NK-92 treated with Interleukin-12 subunit alpha and Interleukin-12 subunit beta, amount 100 ng/mL, for 24 hours (cell line): ENCODE results near the gene CD300LD.
"Not testable (repeated sequence)": the region's sequence is repeated elsewhere in the genome, so short reads cannot be mapped to it uniquely, and the experiment has no call there.

Experiments used
- DNase-seq: peaks from one replicate; lab custom pipeline; 2025; lab: John Stamatoyannopoulos, UW

Gene CD300LD

DNA sequence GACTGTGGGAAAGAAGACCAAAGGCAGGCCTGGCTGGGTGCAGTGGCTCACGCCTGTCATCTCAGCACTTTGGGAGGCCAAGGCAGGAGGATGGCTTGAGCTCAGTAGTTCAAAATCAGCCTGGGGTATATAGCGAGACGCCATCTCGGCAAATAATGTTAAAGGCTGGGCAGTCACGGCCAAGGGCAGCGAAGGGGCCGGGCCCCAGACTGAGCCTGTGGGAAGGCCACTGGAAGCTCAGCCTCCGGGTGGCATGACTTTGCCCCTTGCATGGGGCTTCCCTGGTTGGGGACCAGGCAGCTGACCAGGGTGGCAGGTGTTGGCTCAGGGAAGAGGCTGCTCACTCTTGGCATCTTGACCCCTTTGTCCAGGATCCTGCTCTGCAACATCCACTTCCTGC lies 14.0 kb upstream of the CD300LD start:
- no peak for DNase-seq

DNA sequence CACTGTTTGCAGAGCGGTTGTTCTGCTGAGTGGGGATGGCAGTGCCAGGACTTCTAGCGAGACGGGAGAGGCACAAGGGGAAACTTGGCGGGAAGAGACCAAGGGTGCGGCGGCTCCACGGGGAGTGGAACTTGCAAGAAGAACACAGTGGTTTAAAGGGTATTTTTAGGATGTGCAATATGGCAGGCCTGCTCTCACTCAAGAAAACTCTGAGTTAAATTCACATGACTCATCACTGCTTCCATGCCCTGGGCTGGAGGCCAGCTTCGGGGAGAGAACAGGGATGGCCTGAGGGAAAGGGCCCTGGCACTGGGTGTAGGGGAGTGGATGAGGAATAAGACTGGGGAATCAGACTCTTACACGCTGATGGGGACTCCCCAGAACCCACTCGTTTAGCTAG lies 13.3 kb upstream of the CD300LD start:
- no peak for DNase-seq

DNA sequence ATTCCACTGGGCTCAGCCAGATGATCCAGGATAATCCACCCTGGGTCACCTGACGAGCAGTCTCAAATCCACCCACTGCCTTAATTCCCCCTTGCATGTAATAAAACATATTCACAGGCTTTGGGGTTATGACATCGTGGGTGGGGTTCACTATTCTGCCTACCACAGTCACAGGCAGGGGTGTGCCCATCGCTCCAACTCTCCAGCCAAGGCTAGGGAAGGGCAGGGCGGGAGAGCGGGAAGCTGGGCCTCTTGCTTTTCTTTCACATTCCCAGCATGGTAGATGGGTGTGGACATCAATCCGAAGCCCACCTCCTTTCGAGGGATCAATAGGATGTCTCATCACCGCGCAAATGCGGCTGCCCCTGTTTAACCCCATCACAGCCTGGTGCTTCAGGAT lies 12.7 kb upstream of the CD300LD start:
- no peak for DNase-seq

DNA sequence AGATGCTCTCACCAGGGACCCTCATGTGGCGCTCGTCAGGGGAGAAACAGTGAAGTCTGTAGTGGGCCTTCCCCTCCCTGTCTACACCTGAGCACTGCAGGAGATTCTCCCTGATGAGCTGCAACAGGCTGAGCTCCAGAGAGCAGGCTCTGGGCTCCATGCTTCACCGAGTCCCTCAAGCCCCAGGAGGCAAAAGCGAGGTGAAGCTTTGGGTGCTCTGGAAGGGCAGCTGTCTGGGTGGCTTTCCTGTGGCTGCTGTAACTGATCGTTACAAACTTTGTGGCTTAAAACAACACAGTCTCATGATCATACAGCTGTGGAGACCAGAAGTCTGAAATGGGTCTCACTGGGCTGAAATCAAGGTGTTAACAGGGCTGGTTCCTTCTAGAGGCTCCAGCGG lies 12.1 kb upstream of the CD300LD start:
- no peak for DNase-seq

DNA sequence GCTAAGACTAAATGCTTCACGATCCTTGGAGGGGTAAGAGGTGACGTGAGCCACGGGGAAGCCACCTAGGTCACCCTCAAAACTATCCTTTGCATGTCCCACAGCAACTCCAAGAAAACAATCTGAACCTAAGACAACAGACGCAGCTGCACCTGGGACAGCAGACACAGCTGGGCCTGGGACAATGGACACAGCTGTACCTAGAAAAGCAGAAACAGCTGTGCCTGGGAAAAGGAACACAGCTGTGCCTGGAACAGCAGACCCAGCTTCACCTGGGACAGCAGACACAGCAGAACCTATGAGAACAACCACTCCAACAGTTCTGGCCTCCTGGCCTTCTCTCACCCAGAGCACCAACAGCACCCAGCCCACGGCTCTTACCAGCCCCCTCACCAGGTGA lies 11.7 kb upstream of the CD300LD start:
- no peak for DNase-seq

DNA sequence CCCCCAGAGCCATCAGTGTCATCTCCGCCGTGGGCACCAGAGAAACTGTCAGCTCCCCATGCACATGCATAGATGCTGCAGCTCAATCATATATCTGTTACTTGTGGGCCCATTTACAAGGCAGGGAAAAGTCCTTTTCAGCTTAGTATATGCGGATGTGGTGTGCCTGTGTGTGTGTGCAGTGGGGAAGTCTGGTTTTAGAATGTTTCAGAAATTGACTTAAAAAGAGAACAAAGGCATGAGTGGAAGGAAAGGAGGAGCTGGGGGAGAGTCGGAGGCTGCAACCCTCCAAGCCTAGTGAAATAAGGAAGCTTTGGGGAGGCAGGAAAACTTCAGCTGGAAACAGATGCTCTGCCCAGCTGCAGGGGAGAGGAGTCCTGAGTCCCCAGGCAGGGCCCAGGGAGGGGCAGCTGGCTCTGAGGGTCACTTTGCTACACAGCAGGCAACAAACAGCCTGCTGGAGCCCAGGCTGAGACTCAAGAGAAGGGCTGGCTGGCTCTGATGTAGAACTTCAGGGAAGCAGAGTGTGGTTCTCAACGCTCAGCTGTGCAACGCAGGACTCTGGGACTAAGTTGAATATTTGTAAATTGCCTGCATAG lies 11.1 kb upstream of the CD300LD start:
- DNase-seq, result no peak

DNA sequence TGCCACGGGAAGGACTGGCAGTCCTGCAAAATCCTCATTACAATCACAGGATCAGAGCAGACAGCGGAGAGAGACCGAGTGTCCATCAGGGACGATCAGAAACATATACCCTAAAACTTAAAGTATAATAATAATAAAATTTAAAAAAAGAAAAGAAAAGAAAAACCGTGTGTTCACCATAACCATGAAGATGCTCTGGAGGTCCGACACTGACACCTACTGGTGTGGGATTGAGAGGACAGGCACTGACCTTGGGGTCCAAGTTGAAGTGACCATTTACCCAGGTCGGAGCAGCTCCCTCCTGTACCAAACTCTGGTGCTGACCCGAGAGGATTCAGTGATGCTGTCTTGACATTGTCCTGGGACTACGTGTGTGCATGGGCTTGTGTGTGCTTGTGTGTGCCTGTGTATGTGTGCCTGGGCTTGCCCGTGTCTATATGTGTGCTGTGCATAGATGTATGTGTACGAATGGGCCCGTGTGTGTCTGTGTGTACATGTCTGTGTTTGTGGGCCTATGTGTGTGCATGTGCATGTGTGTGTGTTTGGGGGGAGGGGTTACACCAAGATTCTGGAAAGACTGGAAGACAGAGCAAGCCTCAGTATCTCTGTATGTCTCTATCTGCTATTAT lies 10.0 kb upstream of the CD300LD start:
- DNase-seq, result peak; percentile 42

DNA sequence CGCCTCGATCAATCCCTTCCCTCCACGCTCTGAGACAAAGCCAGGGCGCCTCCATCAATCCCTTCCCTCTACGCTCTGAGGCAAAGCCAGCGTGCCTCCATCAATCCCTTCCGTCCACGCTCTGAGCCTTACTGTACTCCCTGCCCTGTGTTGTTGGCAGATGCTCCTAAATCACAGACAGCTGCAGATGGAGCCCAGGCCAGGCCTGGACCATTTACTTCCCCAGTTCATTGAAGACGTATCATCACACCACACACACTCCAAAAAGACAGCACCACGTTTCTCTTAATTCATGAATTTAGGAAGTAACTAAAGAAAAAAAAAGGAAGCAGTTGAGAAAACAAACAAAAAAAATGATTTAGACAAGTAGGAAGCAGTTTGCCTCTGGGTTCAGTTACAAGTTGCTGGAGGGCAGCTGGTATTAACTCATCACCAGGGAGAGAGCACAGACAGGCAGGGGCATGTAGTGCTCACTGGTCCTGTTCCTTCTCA lies 7.4 kb upstream of the CD300LD start:
- DNase-seq, result no peak

DNA sequence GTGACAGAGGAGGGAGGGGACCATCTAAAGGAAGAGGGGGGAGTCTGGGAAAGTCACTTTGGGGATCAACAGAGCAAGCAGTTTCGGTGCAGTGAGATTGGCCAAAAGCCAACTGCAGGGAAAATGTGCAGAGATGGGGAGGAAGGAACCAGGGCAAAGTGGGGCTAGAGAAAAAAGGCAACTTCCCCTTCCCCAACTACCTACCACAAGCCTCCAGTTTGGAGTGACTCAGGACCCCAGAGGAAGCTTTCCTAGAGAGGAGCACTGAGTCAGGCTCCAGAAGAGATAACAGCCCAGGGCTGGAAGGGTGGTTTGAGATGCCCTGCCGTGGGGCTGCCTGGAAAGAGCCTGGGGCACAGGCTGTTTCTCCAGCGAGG lies 6.9 kb upstream of the CD300LD start:
- DNase-seq, result no peak

DNA sequence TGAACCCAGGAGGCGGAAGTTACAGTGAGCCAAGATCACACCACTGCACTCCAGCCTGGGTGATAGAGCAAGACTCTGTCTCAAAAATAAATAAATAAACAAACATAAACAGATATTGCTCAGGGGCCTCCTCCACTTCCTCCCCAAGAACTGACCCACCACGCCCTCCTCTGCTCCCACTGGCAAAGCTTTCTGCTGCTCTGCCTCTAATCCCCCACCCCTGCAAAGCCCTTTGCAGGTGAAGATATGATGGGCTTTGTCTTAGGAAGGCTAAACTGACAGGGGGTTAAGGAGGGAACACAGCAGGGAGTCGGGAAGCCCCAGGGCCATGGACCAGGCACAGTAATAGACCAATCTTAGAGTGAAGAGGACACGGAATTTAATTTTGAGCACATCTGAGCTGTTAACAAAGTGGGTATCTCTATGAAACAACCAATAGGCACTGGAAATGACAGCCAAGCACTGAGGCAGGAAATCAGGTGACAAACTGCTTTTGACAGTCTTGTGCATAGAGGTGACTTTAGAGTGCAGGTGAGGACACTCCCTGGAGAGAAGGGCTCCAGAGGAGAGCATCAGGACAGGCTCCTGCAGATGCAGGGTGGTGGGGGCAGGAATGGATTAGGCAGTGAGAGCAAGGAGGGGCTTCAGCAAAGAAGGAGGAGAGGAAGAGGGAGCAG lies 6.4 kb upstream of the CD300LD start:
- DNase-seq, result no peak

DNA sequence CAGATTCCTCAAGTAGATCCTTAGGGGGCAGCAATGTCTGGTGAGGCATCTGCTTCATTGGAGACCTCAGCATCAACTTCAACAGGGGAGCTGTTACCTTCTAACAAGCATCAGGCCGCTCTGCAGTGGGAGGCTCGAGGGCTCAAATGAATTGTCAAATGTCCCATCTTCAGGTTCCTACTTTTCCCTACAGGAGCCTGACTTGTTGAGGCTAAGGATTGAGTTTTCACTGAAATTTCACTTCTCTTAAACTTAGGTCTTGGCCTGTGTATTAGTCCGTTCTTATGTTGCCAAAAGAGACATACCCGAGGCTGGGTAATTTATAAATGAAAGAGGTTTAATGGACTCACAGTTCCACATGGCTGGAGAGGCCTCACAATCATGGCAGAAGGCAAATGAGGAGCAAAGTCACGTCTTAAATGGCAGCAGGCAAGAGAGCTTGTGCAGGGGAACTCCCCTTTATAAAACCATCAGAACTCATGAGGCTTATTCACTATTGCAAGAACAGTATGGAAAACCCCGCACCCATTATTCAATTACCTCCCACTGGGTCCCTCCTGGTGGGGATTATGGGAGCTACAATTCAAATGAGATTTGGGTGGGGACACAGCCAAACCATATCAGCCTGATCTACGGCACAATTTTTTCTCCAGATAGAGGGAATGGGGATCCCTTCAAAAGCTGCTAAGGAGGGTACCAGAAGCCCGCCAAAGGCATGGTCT lies 5.1 kb upstream of the CD300LD start:
- no peak for DNase-seq

DNA sequence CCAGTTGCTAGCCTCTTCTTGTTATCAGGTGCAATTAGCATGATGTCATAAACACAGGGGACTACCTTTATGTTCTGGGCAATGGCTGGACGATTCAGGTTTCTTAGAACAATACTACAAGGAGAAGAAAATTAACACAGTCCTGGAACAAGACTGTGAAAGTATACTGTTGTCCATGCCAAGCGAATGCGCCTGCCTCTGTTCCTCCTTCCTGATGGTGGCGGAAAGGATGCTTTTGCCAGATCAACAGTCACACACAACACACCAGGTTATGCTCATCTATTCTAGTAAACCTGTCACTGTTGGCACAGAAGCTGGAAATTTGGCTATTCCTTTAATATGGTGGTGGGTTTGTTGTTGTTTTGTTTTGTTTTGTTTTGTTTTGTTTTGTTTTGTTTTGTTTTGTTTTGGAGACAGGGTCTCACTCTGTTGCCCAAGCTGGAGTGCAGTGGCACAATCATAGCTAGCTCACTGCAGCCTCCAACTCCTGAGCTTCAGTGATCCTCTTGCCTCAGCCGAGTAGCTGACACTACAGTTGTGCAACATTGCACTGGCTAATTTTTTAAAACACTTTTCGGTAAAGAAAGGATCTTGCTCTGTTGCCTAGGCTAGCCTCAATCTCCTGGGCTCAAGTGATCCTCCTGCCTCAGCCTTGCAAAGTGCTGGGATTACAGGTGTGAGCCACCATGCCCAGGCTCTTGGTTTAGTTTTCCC lies 3.1 kb upstream of the CD300LD start:
- DNase-seq, result no peak

DNA sequence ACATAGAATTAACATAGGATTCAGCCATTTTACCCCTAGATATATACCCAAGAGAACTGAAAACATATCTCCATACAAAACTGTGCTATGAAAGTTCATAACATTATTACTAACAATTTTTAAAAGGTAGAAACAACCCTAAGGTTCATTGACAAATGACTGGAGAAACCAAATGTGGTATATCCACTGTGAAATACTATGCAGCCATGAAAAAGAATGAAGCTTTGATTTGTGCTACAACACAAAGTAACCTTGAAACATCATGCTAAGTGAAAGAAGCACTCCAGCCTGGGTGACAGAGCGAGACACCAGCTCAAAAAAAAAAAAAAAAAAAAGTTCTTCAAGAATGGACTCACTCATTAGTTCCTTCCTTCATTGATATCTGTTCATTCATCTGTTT lies 580 bp downstream of the CD300LD start:
- DNase-seq, result no peak

DNA sequence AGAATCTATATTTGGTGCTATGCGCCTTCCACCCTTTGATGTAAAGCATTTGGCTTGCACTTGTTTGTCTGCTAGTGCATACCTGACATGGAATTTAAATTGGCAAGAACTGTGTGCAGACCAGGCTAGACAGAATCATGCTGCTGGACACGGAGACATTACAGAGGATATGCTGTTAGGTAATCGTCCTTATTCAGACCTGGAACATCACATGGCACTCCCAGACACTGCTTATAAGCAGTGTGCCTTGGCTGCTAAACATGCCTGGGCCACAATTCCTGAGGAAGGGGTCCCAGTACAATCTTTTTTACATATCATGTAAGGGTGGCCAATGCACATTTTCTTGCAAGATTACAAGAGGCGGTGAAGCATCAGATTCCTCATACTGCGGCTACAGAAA lies 6.4 kb downstream of the CD300LD start:
- DNase-seq, result no peak

DNA sequence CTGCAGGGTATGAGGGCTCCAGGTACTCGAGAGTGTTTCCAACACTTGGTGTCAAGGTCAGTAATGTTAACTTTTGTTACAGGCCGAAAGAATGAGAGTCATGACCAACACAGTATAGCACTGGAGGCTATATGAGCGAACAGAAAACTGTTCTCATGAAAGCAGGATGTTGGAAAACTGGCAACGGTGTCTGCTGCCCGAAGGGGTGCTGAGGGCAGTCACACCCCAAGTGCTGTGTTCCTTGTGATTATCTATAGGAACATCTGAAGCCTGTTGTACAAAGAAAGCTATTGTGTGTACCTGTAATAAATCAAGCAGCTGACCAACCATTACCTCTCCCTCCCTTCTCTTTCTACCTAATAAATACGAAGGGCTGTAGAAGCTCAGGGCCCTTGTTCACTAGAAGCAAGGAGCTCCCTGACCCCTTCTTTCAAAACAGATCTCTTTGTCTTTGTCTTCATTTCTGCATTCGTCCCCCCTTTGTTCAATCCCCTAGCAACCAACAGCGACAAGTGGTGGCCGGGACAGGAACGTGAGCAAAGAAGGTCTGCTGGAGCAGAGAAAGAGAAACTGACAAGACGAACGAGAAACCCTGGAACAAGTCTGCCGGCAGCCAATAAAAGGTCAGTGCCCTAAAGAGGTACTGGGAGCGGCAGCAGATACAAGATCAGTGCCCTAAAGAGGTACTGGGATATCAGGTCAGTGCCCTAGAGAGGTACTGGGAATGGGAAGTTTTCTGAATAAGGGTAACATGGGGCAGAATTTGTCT lies 7.6 kb downstream of the CD300LD start:
- DNase-seq, result no peak

DNA sequence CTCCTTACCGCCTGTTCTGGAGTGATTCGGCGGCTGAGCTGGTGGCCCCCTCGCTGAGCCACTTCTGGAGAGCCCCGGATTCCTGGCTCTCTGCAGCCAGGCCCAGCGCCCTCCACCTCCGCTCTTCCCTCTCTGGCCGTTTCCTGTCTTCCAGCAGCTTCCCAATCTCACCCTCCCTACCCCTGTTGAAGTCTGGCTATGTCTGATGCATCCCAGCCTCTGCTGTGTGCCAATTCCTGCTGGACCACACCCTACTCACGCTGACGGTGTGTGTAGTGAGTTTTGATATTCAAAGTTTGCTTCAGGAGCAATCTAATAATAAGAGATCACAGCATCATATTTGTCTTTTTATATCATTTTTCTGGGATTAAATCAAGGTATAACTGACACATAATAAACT lies 9.4 kb downstream of the CD300LD start:
- no peak for DNase-seq

DNA sequence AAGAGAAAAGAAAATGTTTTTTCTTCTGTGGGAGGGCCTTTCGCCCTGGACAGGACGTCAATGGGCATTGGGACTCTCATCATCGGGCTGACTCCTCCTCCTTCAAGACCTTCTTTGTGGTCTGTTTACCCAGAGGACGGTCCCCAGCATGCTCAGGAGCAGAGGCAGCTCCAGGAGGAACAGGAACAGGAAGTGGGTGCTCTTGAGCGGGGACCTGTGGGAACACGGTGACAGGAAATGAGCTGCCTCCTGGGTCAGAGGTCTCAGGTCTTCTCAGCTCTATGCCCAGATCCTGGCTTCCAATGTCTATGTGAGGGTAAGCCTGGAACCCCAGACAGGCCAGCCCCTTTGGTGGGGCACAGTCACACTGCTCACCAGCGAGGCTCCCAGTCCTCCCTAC lies 12.2 kb downstream of the CD300LD start:
- DNase-seq, result no peak

DNA sequence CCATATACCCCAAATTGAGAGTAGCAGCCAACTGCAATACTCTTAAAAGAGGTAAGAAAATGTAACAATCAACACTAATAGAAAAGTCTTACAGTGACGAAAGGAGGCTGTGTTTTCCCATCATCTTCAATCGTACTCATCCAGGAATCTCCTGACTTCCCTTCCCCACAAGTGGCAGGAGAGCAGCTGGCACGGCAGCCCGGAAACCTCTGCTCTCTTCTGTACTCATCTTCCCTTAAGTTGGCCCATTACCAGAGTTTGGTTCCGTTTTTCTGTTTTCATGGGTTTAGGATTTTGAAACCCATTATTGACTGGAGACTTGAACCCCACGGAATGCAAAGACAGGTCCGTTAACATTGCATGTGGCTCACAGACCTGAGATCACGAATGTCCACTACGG lies 13.1 kb downstream of the CD300LD start:
- DNase-seq, result no peak

DNA sequence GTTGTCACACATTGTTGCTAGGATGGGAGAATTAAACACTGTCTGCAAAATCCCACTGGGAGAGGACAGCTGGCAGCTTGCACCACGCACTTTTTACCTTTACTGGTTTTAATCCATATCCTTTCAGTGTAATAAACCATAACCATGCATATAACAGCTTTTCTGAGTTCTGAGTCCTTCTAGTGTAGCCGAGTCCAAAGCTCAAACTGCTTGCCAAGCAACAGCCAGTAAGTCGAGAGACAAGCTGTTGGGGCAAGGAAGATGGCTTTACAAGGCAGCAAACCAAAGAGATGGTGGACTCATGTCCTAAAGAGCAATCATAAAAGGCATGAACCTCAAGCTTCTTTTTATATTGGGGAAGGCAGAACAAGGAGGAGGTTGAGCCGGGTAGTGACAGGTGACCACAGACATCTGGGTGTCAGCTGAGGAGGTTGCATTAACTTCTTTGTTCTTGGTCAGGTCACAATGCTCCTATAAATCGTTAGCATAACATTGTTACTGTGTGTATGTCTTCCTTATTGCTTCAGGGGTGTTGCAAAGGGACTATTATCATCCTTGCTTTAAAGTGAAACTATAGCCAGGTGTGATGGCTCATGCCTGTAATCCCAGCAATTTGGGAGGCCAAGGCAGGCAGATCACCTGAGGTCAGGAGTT lies 17.5 kb downstream of the CD300LD start:
- no peak for DNase-seq

DNA sequence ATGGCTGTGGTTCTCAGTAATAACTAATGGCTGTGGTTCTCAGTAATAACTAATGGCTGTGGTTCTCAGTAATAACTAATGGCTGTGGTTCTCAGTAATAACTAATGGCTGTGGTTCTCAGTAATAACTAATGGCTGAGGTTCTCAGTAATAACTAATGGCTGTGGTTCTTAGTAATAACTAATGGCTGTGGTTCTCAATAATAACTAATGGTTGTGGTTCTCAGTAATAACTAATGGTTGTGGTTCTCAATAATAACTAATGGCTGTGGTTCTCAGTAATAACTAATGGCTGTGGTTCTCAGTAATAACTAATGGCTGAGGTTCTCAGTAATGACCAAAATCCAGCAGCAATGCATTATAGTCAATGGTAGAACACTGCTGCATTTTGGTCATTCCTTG lies 18.4 kb downstream of the CD300LD start:
- DNase-seq, result not testable (repeated sequence)

DNA sequence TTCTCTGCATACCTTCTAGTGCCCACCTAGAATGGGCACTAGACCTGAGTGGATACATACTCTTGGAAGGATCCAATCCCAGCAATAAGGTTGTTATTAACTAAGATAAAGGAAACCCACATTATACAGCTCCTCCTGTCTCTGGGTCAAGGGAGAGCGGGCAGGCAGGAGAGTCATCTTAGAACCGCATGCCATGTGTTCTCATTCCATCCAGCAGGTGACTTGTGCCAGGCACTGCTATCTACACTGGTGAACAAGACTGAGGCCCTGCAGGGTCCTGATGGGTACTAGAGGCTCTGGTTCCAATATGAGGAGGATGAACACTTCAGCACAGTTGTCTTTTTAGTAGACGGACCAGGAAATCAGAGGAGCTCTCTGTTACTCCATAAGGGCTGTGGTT lies 18.9 kb downstream of the CD300LD start:
- DNase-seq, result no peak
